ENCODE measurements around the gene VKORC1. TPM values are rescaled to one million over a fixed set of nuclear protein-coding genes. Genes with fewer than 3 reads are reported as not detected.

The VKORC1 gene
- total RNA-seq, 1 donor from 2014 or later: 78.9 TPM

DNA sequence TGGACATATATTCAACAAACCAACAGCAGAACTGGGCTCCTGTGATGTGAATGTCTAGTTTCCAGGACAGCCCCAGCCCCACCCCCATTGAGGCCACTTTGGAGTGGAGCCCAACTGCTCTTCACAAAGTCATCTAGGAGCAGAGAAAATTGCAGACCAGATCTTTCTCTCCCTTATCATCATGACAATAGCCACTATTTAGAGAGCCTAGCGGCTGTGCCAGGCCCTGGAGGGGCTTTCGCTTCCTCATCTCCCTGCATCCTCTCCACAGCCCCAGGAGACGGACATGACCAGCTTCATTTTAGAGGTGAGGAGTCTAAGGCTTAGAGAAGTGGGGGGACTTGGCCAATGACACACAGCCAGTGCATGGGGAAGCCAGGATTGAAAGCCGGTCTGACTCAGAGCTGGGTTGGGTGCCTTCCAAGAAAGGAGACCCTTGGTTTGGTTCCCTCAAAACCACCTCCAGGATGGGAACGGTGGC is 39.5 kb upstream of the VKORC1 start:
- Mint-ChIP-seq H3K9me3 (no peaks in the 10 kb centered on the region), H3K4me3 (peak overlapping the region; percentile 83), H3K27me3 (peaks cover 6% of the 10 kb centered on the region), H3K4me1 (ENCODE audit: unreplicated experiment) (peaks cover 22% of the 10 kb centered on the region), H3K27ac (peak overlapping the region; percentile 95), H3K36me3 (peaks cover 4% of the 10 kb centered on the region)
- no peak for DNase-seq (ENCODE audit: extremely low spot score, unreplicated experiment)
- TF ChIP-seq CTCF (conservative IDR thresholded peaks at IDR 0.05): no peak

DNA sequence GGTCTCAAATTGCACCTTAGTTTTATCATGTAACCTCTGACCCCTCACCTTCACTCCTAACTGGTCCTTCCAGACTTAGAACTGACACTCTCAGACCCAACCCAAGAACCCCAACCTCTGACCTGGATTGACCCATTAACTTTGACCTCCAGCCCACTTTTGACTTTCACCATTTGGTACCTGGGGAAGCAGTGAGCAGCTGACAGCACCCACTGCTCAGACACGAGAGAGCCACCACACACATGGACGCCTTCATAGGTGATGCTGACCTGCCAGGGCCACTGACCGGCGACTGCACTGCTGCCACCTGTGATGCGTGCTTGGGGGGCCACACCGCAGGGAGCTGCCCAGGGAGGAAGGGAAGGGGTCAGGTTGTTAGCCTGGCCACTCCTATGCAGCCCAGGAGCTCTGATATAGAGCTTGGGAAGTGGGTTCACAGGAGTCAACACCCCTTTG is 38.5 kb upstream of the VKORC1 start:
- Mint-ChIP-seq H3K4me1 (ENCODE audit: unreplicated experiment) (peaks cover 22% of the 10 kb centered on the region), H3K36me3 (peaks cover 4% of the 10 kb centered on the region), H3K4me3 (peak overlapping the region; percentile 83), H3K9me3 (no peaks in the 10 kb centered on the region), H3K27me3 (peaks cover 6% of the 10 kb centered on the region), H3K27ac (peak overlapping the region; percentile 95)
- DNase-seq (ENCODE audit: extremely low spot score, unreplicated experiment): no peak
- TF ChIP-seq CTCF (conservative IDR thresholded peaks at IDR 0.05): no peak

DNA sequence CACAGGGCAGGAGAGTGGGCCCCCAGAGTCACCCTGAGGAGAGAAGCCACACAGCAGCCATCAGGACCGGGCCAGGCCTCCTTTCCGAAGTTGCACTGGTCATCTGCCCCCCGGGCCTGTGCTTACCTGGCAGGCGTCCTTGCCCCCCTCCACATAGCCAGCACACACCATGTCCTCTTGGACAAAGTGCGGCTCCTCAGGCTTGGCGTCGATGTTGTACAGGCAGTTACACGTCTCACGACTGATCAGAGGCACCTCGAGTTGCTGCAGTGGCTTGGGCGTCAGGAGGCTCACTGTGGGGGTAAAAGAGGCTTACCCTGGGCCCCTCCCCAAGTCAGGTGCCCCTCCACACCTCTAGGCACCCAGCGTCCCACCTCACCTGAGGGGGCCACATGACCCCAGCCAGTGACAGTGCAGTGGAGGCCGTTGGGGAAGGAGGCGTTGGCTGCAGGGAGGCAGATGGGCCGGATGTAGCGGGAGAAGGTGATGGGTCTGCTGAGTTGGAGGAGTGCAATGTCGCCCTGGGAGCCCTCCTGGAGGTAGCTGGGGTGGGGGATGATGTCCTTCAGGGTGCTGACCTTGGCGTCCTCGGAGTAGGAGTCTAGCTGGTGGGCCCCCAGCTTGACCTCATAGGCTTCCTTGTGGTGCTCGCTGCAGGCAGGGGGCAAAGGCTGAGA is 37.8 kb upstream of the VKORC1 start:
- Mint-ChIP-seq H3K27ac (peak overlapping the region; percentile 95), H3K36me3 (peaks cover 4% of the 10 kb centered on the region), H3K27me3 (peaks cover 6% of the 10 kb centered on the region), H3K9me3 (no peaks in the 10 kb centered on the region), H3K4me1 (ENCODE audit: unreplicated experiment) (peaks cover 22% of the 10 kb centered on the region), H3K4me3 (peak overlapping the region; percentile 83)
- DNase-seq (ENCODE audit: extremely low spot score, unreplicated experiment): no peak
- TF ChIP-seq CTCF (conservative IDR thresholded peaks at IDR 0.05): no peak

DNA sequence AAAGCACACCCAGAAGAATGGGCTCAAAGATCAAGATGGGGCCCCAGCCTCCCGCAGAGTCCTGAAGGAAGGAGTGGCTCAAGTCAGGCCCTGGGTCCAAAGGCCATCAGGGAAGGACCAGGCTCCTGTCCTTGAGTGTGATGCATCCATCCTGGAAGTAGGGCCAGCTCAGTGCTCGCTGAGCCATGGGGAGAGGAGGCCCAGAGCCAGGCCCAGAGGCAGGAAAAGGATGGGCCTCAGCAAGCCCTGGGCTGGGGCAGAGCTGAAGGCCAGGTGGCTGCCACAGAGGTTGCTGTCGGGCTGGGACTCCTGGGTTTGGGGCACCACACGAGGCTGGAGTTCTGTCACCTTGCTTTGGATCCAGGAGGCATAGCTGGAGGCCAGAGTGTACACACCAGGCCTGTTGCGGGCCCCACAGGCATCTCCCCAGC is 37.3 kb upstream of the VKORC1 start:
- no peak overlapping the region for H3K4me3 Mint-ChIP-seq
- peaks cover 4% of the 10 kb centered on the region for H3K36me3 Mint-ChIP-seq
- peaks cover 22% of the 10 kb centered on the region for H3K4me1 Mint-ChIP-seq (ENCODE audit: unreplicated experiment)
- DNase-seq (ENCODE audit: extremely low spot score, unreplicated experiment): no peak
- peaks cover 6% of the 10 kb centered on the region for H3K27me3 Mint-ChIP-seq
- H3K9me3 Mint-ChIP-seq: no peaks in the 10 kb centered on the region
- no peak for TF ChIP-seq CTCF (conservative IDR thresholded peaks at IDR 0.05)
- H3K27ac Mint-ChIP-seq: peak overlapping the region; percentile 93

- Mint-ChIP-seq H3K4me1 (ENCODE audit: unreplicated experiment) (peaks cover 22% of the 10 kb centered on the region), H3K9me3 (no peaks in the 10 kb centered on the region), H3K36me3 (peaks cover 4% of the 10 kb centered on the region), H3K4me3 (peak overlapping the region; percentile 74), H3K27me3 (peaks cover 6% of the 10 kb centered on the region), H3K27ac (peak overlapping the region; percentile 93)
- no peak for TF ChIP-seq CTCF (conservative IDR thresholded peaks at IDR 0.05)
- DNase-seq (ENCODE audit: extremely low spot score, unreplicated experiment): no peak
Observed at GRCh38 chr16:31131416-31131815, 36.8 kb upstream of the VKORC1 start.

Data from type B pancreatic cell (in vitro differentiated cells).